Endometrial microvascular endothelial cells (primary cell): ENCODE results near the gene CLCF1. TPM values are rescaled to one million over a fixed set of nuclear protein-coding genes. Genes with fewer than 3 reads are reported as not detected.

Source experiments
- in situ Hi-C: cut with HindIII; loops from 2 replicates; pipeline ENCODE4 v1.10.0; 2017; ENCODE audit warnings: low sequenced_read_pairs, low pct_unique_long_range_greater_than_20kb; ENCODE audit errors: inconsistent ontology term
- total RNA-seq: library from RNA; depleted of rRNA; stranded (reverse); fragments of >200 nt; gene quantifications from one replicate; pipeline ENCODE4 v1.2.3, GENCODE V29; 2015; ENCODE audit errors: inconsistent ontology term

CLCF1 gene
- total RNA-seq, 1 donor from 2014 or later, result 2.2 TPM

DNA sequence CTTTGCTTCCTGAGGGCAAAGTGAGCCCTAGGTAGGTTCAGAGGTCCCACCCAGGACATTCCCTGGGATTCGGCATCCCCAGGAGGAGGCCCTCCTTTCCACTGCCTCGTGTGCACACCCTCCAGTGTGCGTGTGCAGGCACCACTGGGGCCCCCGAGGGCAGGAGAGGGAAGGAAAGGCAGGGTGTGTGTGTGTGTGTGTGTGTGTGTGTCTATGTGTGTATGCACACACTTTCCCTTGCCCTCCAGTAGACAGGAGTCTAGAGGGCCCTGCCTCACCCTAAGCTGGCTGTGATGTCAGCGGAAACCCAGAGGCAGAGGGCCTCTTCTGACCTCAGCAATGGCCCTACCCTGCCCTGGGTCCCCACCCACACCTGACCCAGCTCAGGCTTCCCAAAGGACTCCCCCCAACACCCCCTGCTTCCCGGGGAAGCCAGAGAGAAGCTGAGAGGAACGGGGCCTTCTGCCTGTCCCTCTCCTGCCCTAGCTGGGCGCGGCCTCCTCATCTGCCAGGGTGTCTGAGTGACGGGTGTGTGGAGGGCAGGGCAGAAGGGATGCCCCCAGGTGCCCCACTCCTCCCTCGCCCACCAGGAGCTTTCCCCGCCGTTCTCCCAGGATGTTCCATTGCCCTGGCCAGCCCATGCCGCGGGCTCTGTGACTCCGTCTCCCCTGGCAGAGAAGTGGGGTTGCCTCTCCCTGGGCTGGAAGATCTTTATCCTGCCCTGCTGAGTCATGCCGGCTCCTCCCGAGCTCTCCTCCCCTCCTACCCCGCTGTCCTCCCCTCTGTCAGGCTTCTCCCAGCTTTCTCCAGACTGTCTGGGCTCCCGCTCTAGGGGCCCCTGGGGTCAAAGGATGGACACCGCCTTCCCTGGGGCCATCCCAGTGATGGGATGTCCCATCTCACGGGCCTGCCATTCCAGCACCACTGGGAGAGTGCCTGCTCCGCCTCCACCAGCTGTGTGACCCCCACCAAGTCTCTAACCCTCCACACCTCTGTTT is 6.0 kb upstream of the CLCF1 start:
- in situ Hi-C loops, result no loop called here

- in situ Hi-C loops, result no loop called here
Measured at GRCh38 chr11:67378544-67378943, 5.1 kb upstream of the CLCF1 start.

- in situ Hi-C loops, result no loop called here
Measured at GRCh38 chr11:67376873-67377808, 3.7 kb upstream of the CLCF1 start.

DNA sequence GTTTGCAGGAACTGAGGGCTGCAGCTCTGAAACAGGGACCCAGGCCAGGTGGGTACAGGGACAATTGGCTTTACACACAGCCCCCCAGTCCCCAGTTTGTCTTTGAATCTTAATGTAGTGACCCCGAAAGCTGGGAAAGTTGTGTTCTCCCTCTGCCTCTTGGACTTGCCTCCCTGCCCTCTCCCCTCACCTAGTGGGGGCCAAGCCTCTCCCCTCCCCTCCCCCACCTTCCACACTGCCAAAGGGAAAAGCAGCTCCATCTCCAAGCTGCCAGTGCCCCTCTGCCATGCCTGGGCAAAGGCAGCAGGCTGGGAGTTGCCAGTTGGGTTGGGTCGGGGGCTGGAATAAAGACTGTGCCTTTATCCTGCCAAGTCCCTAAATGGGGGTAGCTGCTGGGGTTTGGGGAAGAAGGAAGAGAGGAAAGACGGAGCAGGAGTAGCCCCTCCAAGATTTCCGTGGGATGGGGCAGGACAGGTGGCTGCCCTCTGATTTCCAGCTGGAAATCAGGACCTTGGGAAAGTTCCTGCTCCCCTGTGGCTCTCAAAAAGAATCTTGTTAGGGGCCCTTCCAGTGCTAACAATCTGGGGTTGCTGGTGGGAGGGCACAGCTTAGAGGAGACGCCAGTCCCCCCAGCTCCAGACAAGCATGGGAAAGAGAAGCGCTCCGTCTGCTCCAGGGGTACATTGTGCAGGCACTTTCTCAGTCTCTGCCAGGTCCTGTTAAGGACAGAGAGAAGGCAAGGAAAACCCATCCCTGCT is 2.8 kb upstream of the CLCF1 start:
- in situ Hi-C loops, result no loop called here

DNA sequence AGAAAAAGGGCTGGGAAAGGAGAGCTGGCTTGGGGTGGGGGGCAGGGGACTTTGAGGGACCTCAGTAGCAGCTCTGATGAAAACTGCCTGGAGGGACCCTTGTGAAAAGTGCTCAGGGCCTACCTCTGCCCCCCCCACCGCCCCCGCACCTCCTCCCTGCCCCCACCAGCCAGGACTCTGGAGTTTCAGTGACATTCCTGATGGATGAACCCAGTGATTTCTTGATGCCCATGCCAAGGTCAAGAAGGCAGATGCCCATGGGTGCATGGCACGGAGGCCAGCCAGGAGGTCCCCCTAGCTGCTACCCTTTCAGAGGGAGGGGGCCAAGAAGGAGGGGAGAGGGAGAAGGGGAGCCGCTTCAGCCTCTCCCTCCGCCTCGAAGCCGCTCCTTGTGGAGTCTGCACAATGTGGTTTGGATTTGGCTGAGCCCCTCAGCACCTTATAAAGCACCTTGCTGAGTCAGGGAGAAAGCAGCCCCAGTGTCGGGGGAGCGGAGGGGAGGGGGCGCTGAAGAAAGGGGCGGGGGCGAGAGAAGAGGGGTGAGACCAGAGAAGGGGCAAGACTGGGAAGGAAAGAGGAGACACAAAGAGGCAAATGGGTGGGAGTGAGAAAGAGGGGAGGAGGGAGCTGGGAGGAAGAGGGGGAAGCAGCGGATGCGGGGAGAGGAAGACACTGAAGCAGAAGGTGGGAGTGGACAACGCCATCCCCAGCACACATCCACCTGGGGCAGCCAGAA is 2.1 kb upstream of the CLCF1 start:
- in situ Hi-C loops, result no loop called here

GRCh38 chr11:67374571-67375281 is 1.3 kb upstream of the CLCF1 start:
- in situ Hi-C loops, result no loop called here

GRCh38 chr11:67373648-67374570 is 511 bp upstream of the CLCF1 start:
- in situ Hi-C loops, result no loop called here

DNA sequence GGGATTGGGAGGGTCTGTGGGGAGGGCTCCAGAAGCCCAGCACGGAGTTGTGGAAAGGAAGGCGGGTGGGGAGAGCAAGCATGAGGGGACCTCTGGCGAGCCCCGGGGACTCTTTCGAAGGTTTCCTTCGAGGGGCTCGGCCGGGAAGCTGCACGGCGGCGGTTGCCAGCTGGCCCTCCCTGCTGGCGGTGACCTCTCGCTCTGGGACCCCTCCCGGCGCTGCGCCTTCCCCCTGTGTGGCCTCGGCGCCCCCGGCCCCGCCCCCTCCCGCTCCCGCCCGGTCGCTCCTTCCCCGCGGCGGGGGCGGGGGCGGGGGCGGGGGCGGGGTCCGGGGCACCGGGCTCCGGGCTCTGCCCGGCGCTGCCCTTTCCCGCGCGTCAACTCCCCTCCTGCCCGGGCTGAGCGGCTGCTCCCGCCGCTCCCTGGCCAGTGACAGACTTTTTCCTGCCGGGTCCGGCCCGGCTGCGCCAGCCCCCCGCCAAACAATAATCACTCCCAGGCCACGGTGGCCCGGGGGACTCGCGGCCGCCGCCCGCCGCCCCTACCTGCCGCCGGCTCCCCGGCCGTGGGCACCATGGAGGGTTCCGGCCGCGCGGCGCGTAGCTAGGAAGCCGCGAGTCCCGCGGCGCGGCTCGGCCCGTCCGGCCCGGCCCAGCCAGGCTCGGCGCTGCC is 941 bp downstream of the CLCF1 start:
- in situ Hi-C loops, result no loop called here

DNA sequence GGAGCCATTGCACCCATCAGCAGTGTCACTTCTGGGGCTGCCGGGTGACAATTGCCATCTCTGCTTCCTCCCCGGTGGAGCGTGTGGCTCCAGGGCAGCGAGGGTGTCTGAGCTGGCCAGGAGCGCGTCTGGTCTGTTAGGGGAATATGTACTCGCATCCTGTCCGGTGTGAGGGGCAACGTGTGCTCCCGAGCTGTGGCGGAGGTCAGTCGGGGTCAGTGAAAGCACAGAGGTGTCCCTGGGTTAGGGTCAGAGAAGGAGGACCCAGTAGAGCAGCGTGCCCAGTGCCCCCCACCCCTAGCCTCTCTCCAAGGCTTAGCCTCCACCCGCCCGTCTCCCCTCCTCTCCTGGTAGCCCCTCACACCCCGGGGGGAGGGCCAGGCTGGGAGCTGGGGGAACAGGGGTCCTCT is 1.5 kb downstream of the CLCF1 start:
- in situ Hi-C loops, result no loop called here

- in situ Hi-C loops, result no loop called here
Measured at GRCh38 chr11:67371189-67371910, 2.0 kb downstream of the CLCF1 start.

DNA sequence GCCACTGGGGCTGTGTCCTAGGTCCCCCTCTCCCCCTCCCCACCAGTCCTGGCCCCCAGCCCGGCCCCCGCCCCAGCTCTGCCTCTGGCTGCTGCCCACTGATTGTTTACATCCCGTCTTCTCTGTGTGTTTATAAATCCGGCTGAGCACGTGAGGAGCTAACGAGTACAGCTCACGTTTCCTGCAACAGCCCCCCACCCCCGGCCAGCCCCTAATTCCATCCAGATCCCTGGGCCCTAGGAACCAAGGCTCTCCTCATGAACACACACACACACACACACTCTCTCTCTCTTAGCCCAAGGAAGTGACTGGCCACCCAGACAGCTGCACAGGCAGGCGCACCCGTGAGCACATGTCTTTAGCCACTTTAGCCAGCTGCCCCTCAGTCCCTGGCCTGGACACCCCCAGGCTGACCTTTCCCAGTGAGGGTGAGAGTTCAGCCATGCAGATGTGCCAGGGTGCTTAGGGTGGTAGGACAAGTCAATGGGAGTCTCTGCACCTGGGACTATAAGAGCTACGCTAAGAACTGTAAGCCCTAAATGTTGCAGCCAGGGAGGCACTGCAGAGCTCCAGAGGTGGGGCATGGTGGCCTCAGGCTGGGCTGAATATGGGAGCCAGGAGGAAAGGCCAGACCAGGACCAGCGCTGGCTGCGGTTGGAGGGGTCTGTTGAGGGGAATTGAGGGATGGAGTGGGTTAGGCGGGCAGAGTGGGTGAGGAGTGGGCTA is 2.9 kb downstream of the CLCF1 start:
- in situ Hi-C loops, result no loop called here

DNA sequence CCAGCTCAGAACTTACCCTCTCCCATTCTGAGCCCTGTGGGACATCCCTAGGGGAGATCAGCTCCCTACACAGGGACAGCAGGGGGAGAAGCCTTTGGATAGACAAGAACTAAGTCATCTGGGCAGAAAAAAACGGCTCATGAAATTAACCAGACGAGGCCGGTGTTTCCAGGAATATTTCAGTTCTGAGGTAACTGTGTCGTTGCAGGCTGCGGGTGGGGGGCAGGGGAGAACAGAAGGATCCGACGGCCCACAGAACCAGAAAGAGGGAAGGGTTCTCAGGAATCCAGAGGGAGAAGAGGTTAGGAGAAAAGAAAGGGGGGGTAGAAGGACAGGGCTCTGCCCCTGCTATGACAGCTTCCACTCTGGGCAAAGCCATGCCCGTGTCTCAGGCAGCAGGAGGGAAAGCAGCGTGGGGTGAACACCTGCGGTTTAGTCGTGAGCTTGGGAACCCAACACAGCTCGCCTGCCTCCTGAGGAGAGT is 3.6 kb downstream of the CLCF1 start:
- in situ Hi-C loops, result no loop called here

- in situ Hi-C loops, result no loop called here
Measured at GRCh38 chr11:67369275-67369674, 4.1 kb downstream of the CLCF1 start.

- in situ Hi-C loops, result no loop called here
Measured at GRCh38 chr11:67368621-67369020, 4.8 kb downstream of the CLCF1 start.

DNA sequence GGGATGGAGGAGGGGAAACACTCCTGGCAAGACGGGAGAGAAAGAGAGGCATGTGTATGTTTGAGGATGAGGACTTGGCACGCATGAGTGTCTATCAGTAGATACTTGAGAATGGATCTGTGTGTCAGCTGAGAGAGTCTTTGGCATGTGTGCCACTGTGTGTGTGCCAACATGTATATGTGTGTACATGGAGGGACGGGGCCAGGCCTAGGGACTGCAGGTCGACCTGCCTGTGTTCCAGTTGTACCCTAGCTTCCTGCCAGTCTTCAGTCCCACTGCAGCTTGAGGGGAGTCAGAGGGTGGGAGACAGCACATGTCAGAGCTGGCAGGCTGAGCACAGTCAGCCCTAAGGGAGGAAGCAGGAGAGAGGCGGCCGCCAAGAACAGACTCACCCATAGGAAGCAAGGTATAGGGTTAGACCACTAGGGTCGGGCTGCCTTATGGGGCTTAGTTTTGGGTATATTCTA is 5.6 kb downstream of the CLCF1 start:
- in situ Hi-C loops, result no loop called here
